ENCODE data around the gene CCNDBP1. TPM values are rescaled to one million over a fixed set of nuclear protein-coding genes. Genes with fewer than 3 reads are reported as not detected.

Gene CCNDBP1
- polyA plus RNA-seq, 1 of the 3 experiments (the other 2 are of a cell fraction): 63.6 TPM

GRCh38 chr15:43239732-43240491 lies 54.7 kb downstream of the CCNDBP1 start (continued):
- TF ChIP-seq REST (IDR thresholded peaks at IDR 0.05; ENCODE audit: low read depth, low read length): no peak
- TF ChIP-seq YY1 (IDR thresholded peaks at IDR 0.05; ENCODE audit: low read depth): no peak
- no peak for TF ChIP-seq EP300 (IDR thresholded peaks at IDR 0.05; ENCODE audit: borderline replicate concordance in 1 of 2, low read depth in 1 of 2, low read length in 1 of 2)
- TF ChIP-seq FOXM1 (IDR thresholded peaks at IDR 0.05; ENCODE audit: low read depth): no peak
- TF ChIP-seq RFX5 (IDR thresholded peaks at IDR 0.05; ENCODE audit: low read length): no peak
- TF ChIP-seq USF1 (IDR thresholded peaks at IDR 0.05; ENCODE audit: borderline replicate concordance, low read depth): no peak

- no peaks in the 10 kb centered on the region for H3F3A ChIP-seq (replicated peaks; ENCODE audit: insufficient read depth)
- ChIA-PET POLR2A (no interaction called here), CTCF (interaction anchor here (1.0 to 4.5 kb wide), 5 partner anchors 12 to 44 kb away, joined by 3 to 16 read pairs (median 4); no protein-coding TSS in a partner anchor)
- no peak overlapping the region for H3K27ac ChIP-seq (ENCODE audit: low read depth in 2 of 2, low read length in 1 of 2)
- no peak for DNase-seq
- no peaks in the 10 kb centered on the region for H3K79me2 ChIP-seq (ENCODE audit: insufficient read depth)
- no peak overlapping the region for H3K4me3 ChIP-seq (ENCODE audit: low read depth in 2 of 2, low read length in 1 of 2)
- H3K27me3 ChIP-seq (ENCODE audit: insufficient read depth): peaks cover 5% of the 10 kb centered on the region; the same call in 1 of the 2 replicates
- no peak overlapping the region for H3K4me2 ChIP-seq
- no peaks in the 10 kb centered on the region for H4K20me1 ChIP-seq (ENCODE audit: insufficient read depth)
- 86% methylated on average over 1 of the region's 1 CpG for WGBS (ENCODE audit: low lambda C conversion rate)
- H3K9me2 ChIP-seq: no peaks in the 10 kb centered on the region
- no peak overlapping the region for H3K9ac ChIP-seq
- peaks cover 0 to 10% of the 10 kb centered on the region in 2 experiments; a peak in 1 of 4 replicates for H3K4me1 ChIP-seq (ENCODE audit: control insufficient read depth in 1 of 2, insufficient read depth in 2 of 2, low read depth in 1 of 2, low read length in 1 of 2)
- H3K9me3 ChIP-seq: no peaks in the 10 kb centered on the region
- no peak overlapping the region for H2AFZ ChIP-seq (ENCODE audit: low read depth)
- no peaks in the 10 kb centered on the region for H3K36me3 ChIP-seq (replicated peaks in 1 of 2; ENCODE audit: control insufficient read depth in 1 of 2, insufficient read depth in 2 of 2, low read length in 1 of 2)
- TF ChIP-seq CHD2 (IDR thresholded peaks at IDR 0.05; ENCODE audit: low read length, partially characterized antibody) (no peak), PBX3 (IDR thresholded peaks at IDR 0.05) (no peak), USF1 (IDR thresholded peaks at IDR 0.05; ENCODE audit: borderline replicate concordance, low read depth) (no peak), REST (IDR thresholded peaks at IDR 0.05; ENCODE audit: low read depth, low read length) (no peak), FOXJ3 (CRISPR knock-in tag; IDR thresholded peaks at IDR 0.05) (no peak), EZH2phosphoT487 (IDR thresholded peaks at IDR 0.05; ENCODE audit: borderline replicate concordance, low read depth) (no peak), NFIC (IDR thresholded peaks at IDR 0.05; ENCODE audit: borderline replicate concordance) (no peak), RAD21 (IDR thresholded peaks at IDR 0.05; ENCODE audit: low read length) (no peak), SIN3A (IDR thresholded peaks at IDR 0.05; ENCODE audit: borderline replicate concordance, low read depth, low read length) (no peak), CTCF (IDR thresholded peaks at IDR 0.05) (no peak), JUND (IDR thresholded peaks at IDR 0.05) (no peak), MEF2A (IDR thresholded peaks at IDR 0.05; ENCODE audit: borderline replicate concordance, low read depth) (no peak), TAF1 (IDR thresholded peaks at IDR 0.05; ENCODE audit: borderline replicate concordance, low read depth, low read length) (no peak), GATA2 (CRISPR knock-in tag; IDR thresholded peaks at IDR 0.05) (no peak)
Observed at GRCh38 chr15:43241100-43241499, 55.9 kb downstream of the CCNDBP1 start.
